GM12872 (cell line): Measurements from ENCODE around the gene AADACL4.

ENCODE experiments used
- CTCF ChIP-seq: IDR thresholded peaks from 3 replicates; pipeline ENCODE4 v1.5.1; 2011; ENCODE audit warnings: low read depth, mild to moderate bottlenecking, low read length, moderate library complexity; ENCODE audit not compliant: insufficient read depth

Gene AADACL4

GRCh38 chr1:12625276-12625675 lies 18.6 kb upstream of the AADACL4 start:
- TF ChIP-seq CTCF, result no peak

- no peak for TF ChIP-seq CTCF
Observed at GRCh38 chr1:12626888-12627287, 17.0 kb upstream of the AADACL4 start.

GRCh38 chr1:12627296-12627695 lies 16.6 kb upstream of the AADACL4 start:
- TF ChIP-seq CTCF, result no peak

GRCh38 chr1:12629511-12629956 lies 14.4 kb upstream of the AADACL4 start:
- no peak for TF ChIP-seq CTCF

- TF ChIP-seq CTCF, result no peak
Observed at GRCh38 chr1:12629985-12630760, 13.7 kb upstream of the AADACL4 start.

- TF ChIP-seq CTCF, result no peak
Observed at GRCh38 chr1:12630946-12631530, 12.8 kb upstream of the AADACL4 start.

GRCh38 chr1:12631571-12631970 lies 12.3 kb upstream of the AADACL4 start:
- TF ChIP-seq CTCF, result no peak
